HAP-1 (cell line): ENCODE data around the gene CPAMD8.

ENCODE experiments used
- DNase-seq, 2 experiments: peaks; one replicate each; pipeline ENCODE4 v3.0.0-alpha.2; 2016 to 2020; ENCODE audit warnings: low spot score in 2 of 2
- H3K27me3 ChIP-seq: fragments of 250-450 bp; sonication (Bioruptor Pico); 2 replicates; pipeline ENCODE4 v1.5.1; 2020; ENCODE audit warnings: low read depth, mild to moderate bottlenecking, moderate library complexity
- H3K36me3 ChIP-seq: fragments of 250-450 bp; sonication (Bioruptor Pico); replicated peaks from 2 replicates; pipeline ENCODE4 v1.5.1; 2020; ENCODE audit warnings: mild to moderate bottlenecking
- H3K4me1 ChIP-seq: fragments of 250-450 bp; sonication (Bioruptor Pico); 2 replicates; pipeline ENCODE4 v1.5.1; 2020; ENCODE audit warnings: mild to moderate bottlenecking
- H3K4me3 ChIP-seq: fragments of 250-450 bp; sonication (Bioruptor Pico); 2 replicates; pipeline ENCODE4 v1.5.1; 2020; ENCODE audit warnings: mild to moderate bottlenecking, moderate library complexity
- H3K9me3 ChIP-seq: fragments of 250-450 bp; sonication (Bioruptor Pico); 2 replicates; pipeline ENCODE4 v1.5.1; 2020; ENCODE audit warnings: mild to moderate bottlenecking, moderate library complexity
- in situ Hi-C: fragments of 300-500 bp; cut with MboI; formaldehyde crosslinking; loops from 3 replicates; pipeline ENCODE4 v1.14.3; 2020; ENCODE audit warnings: low sequenced_read_pairs, inconsistent platforms, mixed read lengths

Gene CPAMD8

DNA sequence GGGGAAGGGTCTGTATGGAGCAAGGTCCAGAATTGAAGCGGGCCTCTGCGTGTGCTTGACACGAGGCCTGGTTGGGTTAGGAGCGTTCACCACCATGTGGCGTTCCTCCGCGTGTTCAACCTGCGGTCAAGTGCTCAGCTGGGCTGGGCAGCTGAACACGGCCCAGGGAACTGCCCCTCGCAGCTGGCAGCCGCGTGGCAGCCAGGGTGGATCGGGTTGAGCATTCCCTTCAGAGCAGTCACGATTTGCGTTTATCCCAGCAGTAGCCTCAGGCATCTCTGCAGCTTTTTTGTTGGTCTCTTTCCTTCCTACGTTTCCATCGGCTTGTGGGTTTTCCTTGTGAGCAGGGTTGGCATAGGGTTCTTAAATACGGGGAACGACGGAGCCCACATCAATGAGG lies 166.5 kb downstream of the CPAMD8 start:
- H3K9me3 ChIP-seq = no peaks in the 10 kb centered on the region
- no peak for DNase-seq
- in situ Hi-C loops = no loop called here
- no peak overlapping the region for H3K4me3 ChIP-seq
- no peaks in the 10 kb centered on the region for H3K27me3 ChIP-seq
- H3K4me1 ChIP-seq = no peaks in the 10 kb centered on the region
- peaks cover 25% of the 10 kb centered on the region for H3K36me3 ChIP-seq

DNA sequence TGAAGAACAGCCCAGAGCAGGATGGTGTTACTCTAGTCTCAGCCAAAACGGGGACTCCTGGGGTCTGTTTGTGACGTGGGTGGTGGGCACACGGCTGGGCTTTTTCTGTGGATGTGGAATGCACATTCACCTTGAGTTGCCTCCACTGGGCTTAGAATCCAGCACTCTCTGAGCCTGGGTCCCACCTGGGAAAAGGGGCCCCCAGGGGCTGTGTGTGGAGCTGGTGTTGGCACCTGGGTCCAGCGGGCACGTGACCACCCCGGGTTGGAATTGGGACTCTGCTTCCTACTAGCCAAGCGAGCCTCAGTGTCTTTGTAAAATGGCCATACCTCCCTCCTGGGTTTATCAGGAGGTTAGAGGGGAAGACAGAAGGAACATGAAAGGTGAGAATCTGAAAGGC lies 167.0 kb downstream of the CPAMD8 start:
- H3K4me1 ChIP-seq = no peaks in the 10 kb centered on the region
- DNase-seq = no peak
- no peak overlapping the region for H3K4me3 ChIP-seq
- no peaks in the 10 kb centered on the region for H3K27me3 ChIP-seq
- no peaks in the 10 kb centered on the region for H3K9me3 ChIP-seq
- in situ Hi-C loops = no loop called here
- peaks cover 25% of the 10 kb centered on the region for H3K36me3 ChIP-seq

DNA sequence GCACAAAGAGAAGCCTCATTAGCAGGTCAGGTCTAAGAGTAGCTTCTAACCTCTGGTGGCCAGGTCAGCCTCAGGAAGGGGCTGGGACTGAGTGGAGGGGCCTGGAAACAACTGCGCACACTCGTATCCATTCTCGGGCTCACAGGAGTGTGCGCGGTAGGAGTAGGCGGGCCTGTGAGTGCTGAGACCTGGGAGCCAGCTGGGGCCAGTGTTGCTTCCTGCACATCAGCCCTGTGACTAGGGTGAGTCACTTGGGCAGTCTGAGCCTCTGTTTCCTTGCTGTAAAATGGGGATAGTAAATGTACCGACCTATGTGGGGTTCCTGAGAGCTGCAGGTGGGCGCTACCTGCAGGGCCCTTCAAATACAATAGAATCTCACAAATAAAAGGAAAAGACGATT lies 170.5 kb downstream of the CPAMD8 start:
- in situ Hi-C loops = no loop called here
- H3K9me3 ChIP-seq = no peaks in the 10 kb centered on the region
- no peaks in the 10 kb centered on the region for H3K27me3 ChIP-seq
- H3K36me3 ChIP-seq = peaks cover 36% of the 10 kb centered on the region
- no peak overlapping the region for H3K4me3 ChIP-seq
- no peaks in the 10 kb centered on the region for H3K4me1 ChIP-seq
- no peak for DNase-seq

DNA sequence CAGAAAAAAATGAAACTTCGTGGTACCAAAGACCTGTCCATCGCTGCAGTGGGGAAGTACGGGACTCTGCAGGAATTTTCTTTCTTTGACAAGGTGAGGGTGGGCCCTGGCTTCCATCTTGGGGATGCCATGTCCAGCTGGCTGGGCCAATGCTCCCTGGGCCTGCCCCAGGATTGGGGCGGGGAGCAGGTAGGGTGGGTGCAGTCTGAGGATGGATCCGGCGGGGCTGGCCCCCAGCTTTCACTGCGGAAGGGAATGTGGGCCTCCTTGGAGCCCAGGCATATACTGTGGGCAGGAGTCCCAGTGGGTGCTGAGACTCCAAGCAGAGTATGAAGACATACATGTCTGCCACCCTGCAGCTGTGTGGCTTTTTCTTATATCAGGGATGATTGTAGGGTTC lies 173.5 kb downstream of the CPAMD8 start:
- H3K36me3 ChIP-seq = peaks cover 56% of the 10 kb centered on the region
- in situ Hi-C loops = no loop called here
- no peaks in the 10 kb centered on the region for H3K4me1 ChIP-seq

DNA sequence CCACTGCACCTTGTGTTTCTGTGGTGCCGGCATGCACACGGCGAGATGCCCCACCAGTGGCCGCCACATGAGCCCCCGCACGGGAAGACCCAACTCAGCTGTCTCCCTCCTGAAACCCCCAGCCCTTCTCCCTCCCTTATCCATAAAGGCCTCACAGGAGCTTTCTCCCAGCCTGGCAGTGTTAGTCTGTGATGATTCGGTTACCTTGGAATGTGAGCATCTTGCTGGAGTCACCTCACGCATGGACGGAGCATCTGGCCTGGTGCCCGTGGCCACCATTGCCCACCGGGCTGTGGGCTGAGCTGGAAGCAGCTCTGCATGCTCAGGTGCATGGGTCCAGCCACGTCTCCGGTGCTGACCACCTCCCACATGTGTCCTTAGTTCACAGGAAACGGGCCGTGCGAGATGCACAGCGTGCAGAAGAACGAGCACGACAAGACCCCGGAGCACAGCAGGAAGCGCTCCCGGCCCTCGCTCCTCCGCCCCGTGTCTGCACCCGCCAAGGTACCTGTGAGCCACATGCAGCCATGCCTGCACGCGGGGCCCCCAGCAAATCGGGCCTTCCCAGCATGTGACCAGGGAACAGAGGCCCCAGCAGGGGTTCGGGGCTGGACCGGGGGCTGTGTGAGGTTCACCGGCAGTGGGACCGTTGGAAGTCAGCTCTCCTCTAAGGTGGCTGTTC lies 175.4 kb downstream of the CPAMD8 start:
- Histone ChIP-seq H3K4me1 (no peaks in the 10 kb centered on the region), H3K4me3 (no peak overlapping the region), H3K27me3 (no peaks in the 10 kb centered on the region), H3K36me3 (peaks cover 75% of the 10 kb centered on the region), H3K9me3 (no peaks in the 10 kb centered on the region)
- in situ Hi-C loops = no loop called here
- no peak for DNase-seq

More for the DNA sequence above, 173.5 kb downstream of the CPAMD8 start:
- Histone ChIP-seq H3K27me3 (no peaks in the 10 kb centered on the region), H3K4me3 (no peak overlapping the region), H3K9me3 (no peaks in the 10 kb centered on the region)
- no peak for DNase-seq

DNA sequence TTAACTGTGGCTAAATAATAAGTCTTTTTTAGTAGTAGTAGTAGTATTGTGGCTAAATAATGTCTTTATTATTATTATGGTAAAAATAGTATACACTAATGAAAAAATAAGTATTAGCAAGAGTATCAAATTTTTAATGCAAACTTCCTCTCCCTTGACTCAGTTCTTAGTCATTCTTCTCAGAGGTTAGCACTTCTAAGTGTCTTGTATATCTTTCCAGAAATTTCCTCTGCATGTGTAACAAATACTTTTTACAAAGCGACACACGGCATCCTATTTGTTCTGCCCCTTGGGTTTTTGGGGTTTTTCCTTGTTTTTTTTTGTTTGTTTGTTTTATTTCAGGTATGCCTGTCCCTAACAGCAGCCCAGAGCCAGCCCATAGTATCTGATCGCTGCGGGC lies 176.5 kb downstream of the CPAMD8 start:
- in situ Hi-C loops = no loop called here

DNA sequence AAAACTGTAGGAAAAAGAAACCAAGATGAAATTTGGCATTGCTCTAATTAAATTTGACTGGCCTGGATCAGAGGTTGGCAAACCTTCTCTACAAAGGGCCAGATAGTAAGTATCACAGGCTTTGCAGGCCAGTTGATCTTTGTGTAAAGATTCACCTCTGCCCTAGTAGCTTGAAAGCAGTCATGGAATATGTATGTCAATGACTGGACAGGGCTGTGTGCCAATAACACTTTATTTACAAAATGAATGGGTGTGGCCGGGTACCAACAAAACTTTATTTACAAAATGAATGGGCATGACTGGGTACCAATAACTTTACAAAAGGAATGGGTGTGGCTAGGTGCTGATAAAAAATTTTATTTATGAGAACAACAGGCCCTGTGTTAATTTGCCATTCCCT lies 177.4 kb downstream of the CPAMD8 start:
- in situ Hi-C loops = no loop called here
- Histone ChIP-seq H3K36me3 (peaks cover 78% of the 10 kb centered on the region), H3K9me3 (no peaks in the 10 kb centered on the region), H3K27me3 (no peaks in the 10 kb centered on the region), H3K4me1 (no peaks in the 10 kb centered on the region), H3K4me3 (no peak overlapping the region)
- DNase-seq = no peak

More for the DNA sequence above, 176.5 kb downstream of the CPAMD8 start:
- Histone ChIP-seq H3K4me3 (no peak overlapping the region), H3K36me3 (peaks cover 84% of the 10 kb centered on the region), H3K4me1 (no peaks in the 10 kb centered on the region), H3K27me3 (no peaks in the 10 kb centered on the region), H3K9me3 (no peaks in the 10 kb centered on the region)
- DNase-seq = no peak

DNA sequence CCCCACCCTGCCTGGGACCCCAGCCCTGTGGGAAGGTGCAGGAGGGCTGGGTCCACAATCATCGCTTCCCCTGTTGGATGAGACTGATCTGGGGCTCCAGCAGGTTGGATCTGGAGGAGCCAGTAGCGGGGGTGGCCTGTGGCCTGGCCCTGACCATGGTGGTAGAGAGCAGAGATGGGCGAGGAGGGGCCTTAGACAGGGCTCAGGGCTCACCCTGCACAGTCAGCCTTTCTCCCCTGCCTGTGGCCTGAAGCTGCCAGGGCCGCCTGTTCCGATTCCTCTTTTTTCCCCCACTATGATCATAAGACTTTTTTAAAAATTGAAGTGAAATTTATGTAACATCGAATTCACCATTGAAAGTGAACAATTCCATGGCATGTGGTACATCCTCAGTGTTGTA lies 179.2 kb downstream of the CPAMD8 start:
- Histone ChIP-seq H3K27me3 (no peaks in the 10 kb centered on the region), H3K4me3 (no peak overlapping the region), H3K36me3 (peaks cover 70% of the 10 kb centered on the region), H3K4me1 (no peaks in the 10 kb centered on the region), H3K9me3 (no peaks in the 10 kb centered on the region)
- in situ Hi-C loops = no loop called here
- DNase-seq = no peak

DNA sequence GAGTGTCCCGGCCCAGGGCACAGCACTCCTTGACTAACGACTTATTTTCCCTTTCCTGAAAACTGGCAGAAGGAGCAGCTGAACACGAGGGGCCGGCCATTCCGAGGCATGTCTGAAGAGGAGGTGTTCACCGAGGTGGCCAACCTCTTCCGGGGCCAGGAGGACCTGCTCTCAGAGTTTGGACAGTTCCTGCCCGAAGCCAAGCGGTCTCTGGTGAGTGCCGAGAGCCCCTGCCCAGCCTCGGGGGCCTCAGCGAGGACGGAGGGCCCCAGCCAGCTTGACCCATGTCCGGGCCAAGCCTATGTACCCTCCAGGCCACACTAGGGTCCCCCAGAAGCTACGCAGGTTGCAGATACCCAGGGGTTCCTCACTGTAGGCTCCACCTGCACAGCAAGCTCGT lies 179.7 kb downstream of the CPAMD8 start:
- in situ Hi-C loops = no loop called here
- Histone ChIP-seq H3K9me3 (no peaks in the 10 kb centered on the region), H3K36me3 (peaks cover 67% of the 10 kb centered on the region), H3K4me3 (no peak overlapping the region), H3K4me1 (no peaks in the 10 kb centered on the region), H3K27me3 (no peaks in the 10 kb centered on the region)
- DNase-seq = no peak
